Fibroblast of mammary gland (primary cell): ENCODE results near the gene DNAJC21.
A peak's percentile ranks its signal among the peaks of the same experiment; 100 is the strongest.

Experiments
- DNase-seq: peaks from one replicate; pipeline ENCODE4 v3.0.0-alpha.2; 2010; ENCODE audit warnings: low read depth
- H3K4me3 ChIP-seq: 2 replicates; pipeline ENCODE4 v1.5.1; 2011; ENCODE audit warnings: low read depth, mild to moderate bottlenecking, low read length, moderate library complexity; ENCODE audit not compliant: control insufficient read depth
- TF ChIP-seq, protein P1 (sequence below): conservative IDR thresholded peaks from 2 replicates; pipeline ENCODE4 v1.5.1; 2011; ENCODE audit warnings: low read depth, low read length, inconsistent platforms; ENCODE audit not compliant: control insufficient read depth, insufficient read depth

Gene DNAJC21

DNA sequence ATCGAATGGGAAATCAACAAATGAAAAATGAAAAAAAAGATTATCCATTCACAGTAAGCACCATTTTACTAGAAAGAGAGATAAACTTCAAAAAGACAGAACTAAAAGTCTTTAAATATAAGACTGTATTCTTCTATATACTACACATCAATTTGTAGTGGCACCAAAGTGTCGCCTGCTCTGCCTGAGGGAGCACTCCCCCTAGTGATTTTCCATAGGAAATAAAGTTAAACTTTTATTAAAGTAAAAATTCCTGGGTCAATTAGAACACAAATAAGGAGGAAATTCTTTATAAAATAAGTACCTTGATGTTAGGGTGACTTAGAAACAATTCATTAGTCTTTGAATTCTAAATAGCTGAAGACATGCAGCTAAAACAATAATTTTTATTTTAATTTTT, 23.8 kb upstream of the DNAJC21 start:
- TF ChIP-seq, protein P1, sequence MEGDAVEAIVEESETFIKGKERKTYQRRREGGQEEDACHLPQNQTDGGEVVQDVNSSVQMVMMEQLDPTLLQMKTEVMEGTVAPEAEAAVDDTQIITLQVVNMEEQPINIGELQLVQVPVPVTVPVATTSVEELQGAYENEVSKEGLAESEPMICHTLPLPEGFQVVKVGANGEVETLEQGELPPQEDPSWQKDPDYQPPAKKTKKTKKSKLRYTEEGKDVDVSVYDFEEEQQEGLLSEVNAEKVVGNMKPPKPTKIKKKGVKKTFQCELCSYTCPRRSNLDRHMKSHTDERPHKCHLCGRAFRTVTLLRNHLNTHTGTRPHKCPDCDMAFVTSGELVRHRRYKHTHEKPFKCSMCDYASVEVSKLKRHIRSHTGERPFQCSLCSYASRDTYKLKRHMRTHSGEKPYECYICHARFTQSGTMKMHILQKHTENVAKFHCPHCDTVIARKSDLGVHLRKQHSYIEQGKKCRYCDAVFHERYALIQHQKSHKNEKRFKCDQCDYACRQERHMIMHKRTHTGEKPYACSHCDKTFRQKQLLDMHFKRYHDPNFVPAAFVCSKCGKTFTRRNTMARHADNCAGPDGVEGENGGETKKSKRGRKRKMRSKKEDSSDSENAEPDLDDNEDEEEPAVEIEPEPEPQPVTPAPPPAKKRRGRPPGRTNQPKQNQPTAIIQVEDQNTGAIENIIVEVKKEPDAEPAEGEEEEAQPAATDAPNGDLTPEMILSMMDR: peak; percentile 53
- no peak overlapping the region for H3K4me3 ChIP-seq
- peak; percentile 24 for DNase-seq

DNA sequence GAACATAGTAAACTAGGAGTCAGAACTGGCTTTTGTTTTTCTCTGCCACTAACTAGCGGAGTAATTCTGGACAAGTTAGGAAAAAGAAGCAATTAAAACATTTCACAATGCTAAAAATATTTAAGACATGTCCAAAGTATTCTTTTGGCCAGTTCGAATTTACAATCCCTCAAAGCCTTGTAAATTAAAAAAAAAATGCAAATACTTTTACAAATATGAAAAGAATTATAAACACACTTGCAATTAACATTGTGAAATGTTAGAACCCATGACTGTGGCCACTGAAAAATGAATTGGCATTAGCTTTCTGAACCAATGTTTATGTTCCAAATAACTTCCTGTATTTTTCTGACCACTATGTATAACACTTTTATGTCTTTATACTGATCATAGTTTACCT, 16.3 kb upstream of the DNAJC21 start:
- DNase-seq: peak; percentile 28

DNA sequence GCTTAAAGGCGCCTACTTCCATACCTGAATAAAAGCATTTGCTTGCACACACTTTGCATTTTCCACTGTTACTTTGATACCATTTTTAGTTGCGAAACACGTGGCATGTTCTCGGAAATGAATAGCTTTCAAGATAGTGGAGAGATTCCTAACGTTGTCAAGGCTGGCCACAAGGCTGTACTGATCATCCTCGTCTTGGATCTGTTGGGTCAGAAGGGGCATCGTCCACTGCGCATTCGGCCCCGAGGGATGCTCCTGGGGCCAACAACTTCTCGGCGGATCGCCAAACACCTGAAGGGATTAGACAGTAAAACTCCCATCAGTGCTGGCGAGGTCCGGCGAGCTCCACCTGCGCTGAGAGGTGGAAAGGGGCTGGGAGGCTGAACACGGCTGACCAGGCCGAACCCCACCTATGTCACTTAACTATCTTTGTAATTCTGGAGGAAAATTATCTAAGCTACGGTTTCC, 14.7 kb upstream of the DNAJC21 start:
- TF ChIP-seq, protein P1: no peak
- DNase-seq: peak; percentile 25

More for the DNA sequence above, 16.3 kb upstream of the DNAJC21 start:
- H3K4me3 ChIP-seq: no peak overlapping the region
- TF ChIP-seq, protein P1: no peak

DNA sequence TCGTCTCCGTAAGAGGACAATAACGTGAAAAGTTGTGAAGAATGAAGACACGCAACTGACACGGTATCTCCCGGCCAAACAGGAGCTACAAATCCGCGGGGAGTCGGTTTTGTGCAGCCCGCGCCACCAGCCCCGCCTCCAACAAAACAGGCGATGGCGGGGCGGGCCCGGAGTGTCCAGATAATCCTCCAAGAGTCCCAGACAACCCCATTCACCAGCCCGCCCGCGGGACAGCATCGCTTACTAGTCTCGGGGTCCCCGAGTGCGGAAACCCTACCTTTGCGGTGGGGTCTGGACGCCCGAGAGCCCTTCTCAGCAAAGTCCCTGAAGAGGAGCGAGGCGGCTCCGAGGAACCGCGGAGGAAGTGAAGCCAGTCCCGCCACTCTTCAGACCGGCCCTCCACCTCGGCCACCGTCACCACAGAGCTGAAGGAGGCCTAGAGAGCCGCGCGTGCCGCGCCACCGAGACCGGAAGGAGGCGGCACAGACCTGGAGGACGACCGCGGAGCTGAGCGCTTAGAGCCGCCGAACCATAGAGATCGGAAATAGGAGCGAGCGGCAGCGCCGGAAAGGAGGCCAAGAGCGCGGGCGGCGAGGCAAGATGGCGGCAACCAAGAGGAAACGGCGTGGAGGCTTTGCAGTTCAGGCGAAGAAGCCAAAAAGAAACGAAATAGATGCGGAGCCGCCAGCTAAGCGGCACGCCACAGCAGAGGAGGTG, 14.1 kb upstream of the DNAJC21 start, which contains the start of the genes BRIX1 and RAD1:
Gene BRIX1, plus strand, starts transcription at position 573 of the 717 bp plus-strand sequence. Its CDS starts 28 bp downstream, at position 601.
Gene RAD1, minus strand, starts transcription at position 366 of the 717 bp plus-strand sequence. CDS start 612 bp downstream, outside the sequence.
- peak; percentile 97 for DNase-seq
- peak within 1 kb of the TSS; percentile 86 for H3K4me3 ChIP-seq

More for the DNA sequence above, 14.7 kb upstream of the DNAJC21 start:
- peak overlapping the region; percentile 86 for H3K4me3 ChIP-seq

DNA sequence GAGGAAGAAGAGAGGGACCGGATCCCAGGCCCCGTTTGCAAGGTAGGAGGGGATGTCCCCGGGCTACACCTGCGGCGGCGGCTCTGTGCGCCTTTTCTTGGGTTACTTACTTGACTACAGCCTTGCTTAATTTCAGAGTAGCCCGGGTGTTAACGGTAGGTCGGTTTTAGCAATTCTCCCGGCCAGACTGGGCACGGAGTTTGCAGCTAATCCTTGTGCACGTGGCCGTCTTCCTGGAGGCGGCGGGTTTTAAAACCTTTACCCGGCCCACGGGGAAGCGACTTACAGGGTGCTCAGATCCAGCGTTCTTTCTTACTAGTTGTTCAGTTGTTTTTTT, 13.5 kb upstream of the DNAJC21 start:
- TF ChIP-seq, protein P1: no peak
- DNase-seq: no peak
- peak overlapping the region; percentile 86 for H3K4me3 ChIP-seq

More for the DNA sequence above, 14.1 kb upstream of the DNAJC21 start, which contains the start of the genes BRIX1 and RAD1:
- TF ChIP-seq, protein P1: no peak

DNA sequence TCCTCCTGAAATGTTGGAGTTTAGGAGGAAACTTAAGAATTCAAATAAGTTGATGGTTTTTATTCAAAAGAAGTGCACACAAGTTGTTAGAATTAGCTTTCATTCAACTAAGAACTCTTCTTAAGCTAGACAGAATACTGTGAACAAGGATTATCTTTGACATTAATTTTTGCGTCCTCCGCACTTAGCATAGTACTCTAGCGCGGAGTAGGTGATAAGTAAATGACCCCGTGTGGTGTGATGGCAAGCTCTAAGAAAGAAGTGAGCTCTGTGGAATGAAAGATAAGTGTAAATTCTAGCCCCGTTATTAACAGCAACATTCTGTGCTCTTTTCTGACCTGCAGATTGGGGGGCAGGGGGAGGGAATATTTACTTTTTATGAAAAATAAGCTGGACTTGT, 12.8 kb upstream of the DNAJC21 start:
- H3K4me3 ChIP-seq: peak overlapping the region; percentile 86

More for the DNA sequence above, 12.8 kb upstream of the DNAJC21 start:
- TF ChIP-seq, protein P1: no peak
- DNase-seq: no peak
